Measurements from ENCODE around the gene CRHR1. TPM values are rescaled to one million over a fixed set of nuclear protein-coding genes. Genes with fewer than 3 reads are reported as not detected.

Gene CRHR1
- total RNA-seq, result not detected in 2 replicates

DNA sequence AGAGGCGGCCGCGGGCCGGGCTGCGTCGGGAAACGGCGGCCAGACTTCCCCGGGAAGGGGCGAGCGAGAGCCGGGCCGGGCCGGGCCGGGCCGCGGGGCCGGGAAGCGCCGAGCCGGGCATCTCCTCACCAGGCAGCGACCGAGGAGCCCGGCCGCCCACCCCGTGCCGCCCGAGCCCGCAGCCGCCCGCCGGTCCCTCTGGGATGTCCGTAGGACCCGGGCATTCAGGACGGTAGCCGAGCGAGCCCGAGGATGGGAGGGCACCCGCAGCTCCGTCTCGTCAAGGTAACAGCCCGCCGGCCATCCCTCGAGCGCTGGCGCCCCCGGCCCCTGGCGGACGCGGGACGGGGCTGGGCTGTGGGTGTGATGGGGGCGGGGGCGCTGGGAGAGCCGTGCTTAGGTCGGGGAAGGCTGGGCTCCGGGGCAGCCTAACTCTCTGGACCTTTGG, at the start of gene CRHR1:
TSS of gene CRHR1 (plus strand) at position 28 of the 448 bp plus-strand sequence. CDS start at position 253, 225 bp downstream.

GRCh38 chr17:45844695-45845375, 60.7 kb downstream of the CRHR1 start, which contains the start of gene SPPL2C:
SPPL2C (plus strand) TSS chr17:45844881; CDS start chr17:45844907, 26 bp downstream.

Other genes with a start within 250 kb of the CRHR1 start
- not detected in 2 replicates for gene SPPL2C, start 60.6 kb downstream of the CRHR1 start, total RNA-seq
- 0.49 and 1.1 TPM in 2 replicates for gene MAPT, start 110.2 kb downstream of the CRHR1 start, total RNA-seq
- not detected in 2 replicates for gene STH, start 214.9 kb downstream of the CRHR1 start, total RNA-seq

All from mesangial cell (primary cell).